Ovary (tissue), 3 donors: ENCODE data around the gene TRIM65.

Experiments
- CTCF ChIP-seq, 3 donors: fragments of 450-650 bp in 2 of 3; fragments of 200-600 bp in 1 of 3; IDR thresholded peaks; one replicate each; pipeline versions ENCODE4 v1.5.1 to v1.8.0; 2016 to 2022; ENCODE audit warnings: antibody characterized with exemption in 3 of 3, mild to moderate bottlenecking in 1 of 3
- EP300 ChIP-seq: sonication (generic); formaldehyde crosslinking; IDR thresholded peaks from one replicate; pipeline ENCODE4 v1.6.1; 2017; ENCODE audit warnings: antibody characterized with exemption
- POLR2A ChIP-seq: fragments of 450-650 bp; IDR thresholded peaks from one replicate; pipeline ENCODE4 v1.6.1; 2017; ENCODE audit warnings: antibody characterized with exemption, mild to moderate bottlenecking, moderate library complexity
- donor health status: DM: no; HTN: no; CAD: no.

- TF ChIP-seq POLR2A = no peak
- peak in 1 of 3 donors; percentile 60 for TF ChIP-seq CTCF (IDR thresholded peaks at IDR 0.05)
- TF ChIP-seq EP300 = no peak
Measured at GRCh38 chr17:75856062-75856756, 40.5 kb downstream of the TRIM65 start.
